ENCODE data around the gene CEACAM20. TPM values are rescaled to one million over a fixed set of nuclear protein-coding genes. Genes with fewer than 3 reads are reported as not detected.
"Not testable (repeated sequence)": the region's sequence is repeated elsewhere in the genome, so short reads cannot be mapped to it uniquely, and the experiment has no call there.

The CEACAM20 gene
- polyA plus RNA-seq, 5 donors = not detected

DNA sequence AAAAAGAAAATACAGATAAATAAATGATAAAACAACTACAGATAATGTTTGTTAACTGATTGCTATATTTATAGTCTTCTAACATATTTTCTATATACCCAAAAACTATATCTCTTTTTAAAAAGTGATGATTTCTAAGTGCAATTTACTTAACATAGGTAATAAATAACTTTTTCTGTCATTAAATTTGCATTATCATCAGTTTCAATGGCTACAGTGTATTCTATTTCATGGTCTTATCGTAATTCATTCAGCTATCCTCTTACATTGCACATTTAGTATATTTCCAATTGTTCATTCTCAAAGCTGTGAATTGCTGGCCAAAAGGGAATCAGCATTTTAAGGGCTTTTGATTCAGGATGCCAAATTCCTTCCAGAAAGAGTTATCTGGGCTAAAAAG, 32.8 kb downstream of the CEACAM20 start:
- DNase-seq = no peak

DNA sequence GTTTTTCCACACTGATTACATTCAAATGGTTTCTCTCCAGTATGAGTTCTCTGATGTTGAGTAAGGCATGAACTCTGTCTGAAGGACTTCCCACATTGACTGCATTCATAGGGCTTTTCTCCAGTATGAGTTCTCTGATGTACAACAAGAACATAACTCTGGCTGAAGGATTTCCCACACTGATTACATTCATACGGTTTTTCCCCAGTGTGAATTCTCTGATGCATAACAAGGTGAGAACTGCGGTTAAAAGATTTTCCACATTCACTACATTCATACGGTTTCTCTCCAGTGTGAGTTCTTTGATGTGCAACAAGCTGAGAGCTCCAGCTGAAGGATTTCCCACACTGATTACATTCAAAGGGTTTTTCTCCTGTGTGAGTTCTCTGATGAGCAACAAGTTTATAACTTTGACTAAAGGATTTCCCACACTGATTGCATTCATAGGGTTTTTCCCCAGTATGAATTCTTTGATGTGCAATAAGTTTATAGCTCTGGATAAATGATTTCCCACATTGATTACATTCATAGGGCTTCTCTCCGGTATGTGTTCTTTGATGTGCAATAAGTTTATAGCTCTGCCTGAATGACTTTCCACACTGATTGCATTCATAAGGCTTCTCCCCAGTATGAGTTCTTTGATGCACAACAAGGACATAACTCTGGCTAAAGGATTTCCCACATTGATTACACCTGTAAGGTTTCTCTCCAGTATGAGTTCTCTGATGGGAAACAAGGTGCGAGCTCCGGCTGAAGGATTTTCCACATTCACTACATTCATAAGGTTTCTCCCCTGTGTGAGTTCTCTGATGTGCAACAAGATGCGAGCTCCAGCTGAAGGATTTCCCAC, 52.7 kb downstream of the CEACAM20 start:
- DNase-seq = no peak

DNA sequence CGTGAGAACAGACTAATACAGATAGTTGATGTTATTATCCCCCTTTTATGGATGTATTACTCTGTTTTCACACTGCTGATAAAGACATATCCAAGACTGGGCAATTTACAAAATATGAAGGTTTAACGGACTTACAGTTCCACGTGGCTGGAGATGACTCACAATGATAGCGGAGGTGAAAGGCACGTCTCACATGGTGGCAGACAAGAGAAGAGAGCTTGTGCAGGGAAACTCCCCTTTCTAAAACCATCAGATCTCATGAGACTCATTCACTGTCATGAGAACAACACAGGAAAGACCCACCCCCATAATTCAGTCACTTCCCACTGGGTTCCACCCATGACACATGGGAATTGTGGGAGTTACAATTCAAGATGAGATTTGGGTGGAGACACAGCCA, 60.7 kb downstream of the CEACAM20 start:
- DNase-seq = not testable (repeated sequence)

DNA sequence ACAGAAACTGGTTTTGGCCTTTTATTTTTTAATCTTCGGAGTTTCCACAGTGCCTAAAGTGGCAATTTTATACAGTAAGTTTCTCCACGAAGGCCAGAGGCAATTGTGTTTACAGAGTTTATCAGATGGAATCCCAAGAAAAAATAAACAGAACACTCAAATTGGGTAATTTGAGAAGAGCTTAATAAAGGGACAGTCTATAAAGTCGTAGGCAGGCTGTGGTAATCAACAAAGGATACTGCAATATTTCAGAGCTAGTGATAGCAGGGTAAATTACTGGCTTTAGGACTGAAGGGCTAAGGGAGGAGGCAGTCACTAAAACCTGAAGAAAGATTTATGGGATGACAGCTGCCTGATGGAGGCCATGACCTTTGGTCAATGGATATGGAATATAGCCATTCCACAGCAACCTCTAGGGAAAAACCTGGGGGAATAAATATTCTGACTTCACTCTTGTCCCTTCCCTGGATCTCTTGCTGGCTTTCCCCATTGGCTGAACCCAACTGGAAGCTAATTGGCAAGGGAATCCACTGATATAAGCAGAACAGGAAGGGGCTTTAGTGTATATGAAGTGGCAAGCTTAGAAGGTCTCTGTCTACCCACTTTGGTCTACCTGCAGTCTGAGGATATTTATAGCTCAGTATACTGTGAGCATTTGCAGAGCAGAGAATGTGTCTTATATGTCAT, 66.7 kb downstream of the CEACAM20 start:
- DNase-seq = not testable (repeated sequence)

Other genes starting within 250 kb of the CEACAM20 start
- gene ZNF235, start 224.7 kb downstream of the CEACAM20 start, polyA plus RNA-seq (ENCODE audit: insufficient read depth in 1 of 5, insufficient read length in 5 of 5, low replicate concordance in 1 of 5) = 10 to 100 TPM in 4 of 5 donors, 1 to 10 TPM in 1; 8.1 to 14.4 (median 12.2) TPM
- gene ZNF112, start 173.0 kb downstream of the CEACAM20 start, polyA plus RNA-seq (ENCODE audit: insufficient read depth in 1 of 5, insufficient read length in 5 of 5, low replicate concordance in 1 of 5) = 10 to 100 TPM in 4 of 5 donors, 1 to 10 TPM in 1; 8.4 to 15.1 (median 12.1) TPM
- gene ZNF285, start 128.1 kb downstream of the CEACAM20 start, polyA plus RNA-seq (ENCODE audit: insufficient read depth in 1 of 5, insufficient read length in 5 of 5, low replicate concordance in 1 of 5) = 10 to 100 TPM in 4 of 5 donors, 1 to 10 TPM in 1; 8.3 to 17.0 (median 14.1) TPM
- gene ZNF229, start 81.2 kb downstream of the CEACAM20 start, polyA plus RNA-seq (ENCODE audit: insufficient read depth in 1 of 5, insufficient read length in 5 of 5, low replicate concordance in 1 of 5) = 10 to 100 TPM in 4 of 5 donors, 1 to 10 TPM in 1; 7.9 to 16.1 (median 12.6) TPM
- gene ZNF180, start 29.2 kb downstream of the CEACAM20 start, polyA plus RNA-seq (ENCODE audit: insufficient read depth in 1 of 5, insufficient read length in 5 of 5, low replicate concordance in 1 of 5) = 10 to 100 TPM; 11.0 to 18.6 (median 16.1) TPM
- gene IGSF23, start 83.9 kb upstream of the CEACAM20 start, polyA plus RNA-seq (ENCODE audit: insufficient read depth in 1 of 5, insufficient read length in 5 of 5, low replicate concordance in 1 of 5) = under 1 TPM in 2 of 5 donors, not detected in 3; 0.31 to 0.33 TPM
- gene PVR, start 114.2 kb upstream of the CEACAM20 start, polyA plus RNA-seq (ENCODE audit: insufficient read depth in 1 of 5, insufficient read length in 5 of 5, low replicate concordance in 1 of 5) = 10 to 100 TPM; 21.4 to 29.9 (median 24.4) TPM
- gene CEACAM19, start 141.8 kb upstream of the CEACAM20 start, polyA plus RNA-seq (ENCODE audit: insufficient read depth in 1 of 5, insufficient read length in 5 of 5, low replicate concordance in 1 of 5) = 10 to 100 TPM; 10.7 to 23.9 (median 15.8) TPM
- gene CEACAM16, start 169.5 kb upstream of the CEACAM20 start, polyA plus RNA-seq (ENCODE audit: insufficient read depth in 1 of 5, insufficient read length in 5 of 5, low replicate concordance in 1 of 5) = not detected
- 10 to 100 TPM in 4 of 5 donors, 1 to 10 TPM in 1; 7.8 to 17.7 (median 13.4) TPM for gene BCL3, start 219.0 kb upstream of the CEACAM20 start, polyA plus RNA-seq (ENCODE audit: insufficient read depth in 1 of 5, insufficient read length in 5 of 5, low replicate concordance in 1 of 5)
- gene CBLC, start 248.2 kb upstream of the CEACAM20 start, polyA plus RNA-seq (ENCODE audit: insufficient read depth in 1 of 5, insufficient read length in 5 of 5, low replicate concordance in 1 of 5) = 1 to 10 TPM; 2.6 to 4.6 (median 4.3) TPM